GM12878 (cell line): ENCODE data around the gene MED13L. TPM values are rescaled to one million over a fixed set of nuclear protein-coding genes. Genes with fewer than 3 reads are reported as not detected.

Experiments
- ATAC-seq: fragments of 200-7000 bp; cut with Tn5 transposase; 3 replicates; pipeline ENCODE4 v1.9.1; 2020; ENCODE audit warnings: mild to moderate bottlenecking, moderate library complexity
- BruUV-seq: library from RNA; stranded (reverse); fragments of 400-500 nt; replicated peaks from 2 replicates; lab custom pipeline; 2021; lab: Mats Ljungman, UMichigan
- CTCF ChIA-PET: fragments of 300-600 bp; sonication (Branson Sonifier 250); formaldehyde crosslinking; extraction: SDS; loops from one replicate; lab custom pipeline; 2021; ENCODE audit warnings: inconsistent platforms; lab: Yijun Ruan, JAX
- POLR2A ChIA-PET: fragments of 350-600 bp; formaldehyde crosslinking; extraction: SDS; loops from one replicate; lab custom pipeline; 2021; ENCODE audit warnings: inconsistent platforms; lab: Charles Lee
- RAD21 ChIA-PET: fragments of 300-600 bp; sonication (Branson Sonifier 250); formaldehyde crosslinking; loops from one replicate; lab custom pipeline; 2023; ENCODE audit warnings: antibody characterized with exemption; ENCODE audit not compliant: unreplicated experiment; lab: Charles Lee
- SMC1A ChIA-PET: fragments of 300-600 bp; sonication (Branson Sonifier 250); formaldehyde crosslinking; loops from one replicate; lab custom pipeline; 2023; ENCODE audit not compliant: unreplicated experiment, uncharacterized antibody; lab: Charles Lee
- DNase-seq: peaks from one replicate; pipeline ENCODE4 v3.0.0-alpha.2; 2011; ENCODE audit warnings: low read depth, low spot score
- FAIRE-seq: peaks from 3 replicates; lab custom pipeline; 2011; peaks lifted over from hg19 to GRCh38; lab: Jason Lieb, UNC
- H2AFZ ChIP-seq: 2 replicates; pipeline ENCODE4 v1.6.0; 2011; ENCODE audit warnings: low read depth, low read length, control low read depth; ENCODE audit not compliant: control insufficient read depth
- H3K27ac ChIP-seq: 2 replicates; pipeline ENCODE4 v1.5.1; 2011; ENCODE audit warnings: control low read depth; ENCODE audit not compliant: control insufficient read depth, insufficient read depth
- H3K27me3 ChIP-seq, 2 experiments: replicated peaks in 1 of 2; 2 replicates each; pipeline versions ENCODE4 v1.6.0 to v1.6.1; 2011; ENCODE audit warnings: low read length in 1 of 2; ENCODE audit not compliant: control insufficient read depth in 2 of 2, insufficient read depth in 2 of 2
- H3K36me3 ChIP-seq, 2 experiments: 2 replicates each; pipeline ENCODE4 v1.5.1; 2011; ENCODE audit warnings: low read length in 1 of 2; ENCODE audit not compliant: control insufficient read depth in 2 of 2, insufficient read depth in 2 of 2
- H3K4me1 ChIP-seq: 2 replicates; pipeline ENCODE4 v1.6.1; 2011; ENCODE audit warnings: mild to moderate bottlenecking, low read length, moderate library complexity, mixed read lengths; ENCODE audit not compliant: control insufficient read depth, insufficient read depth
- H3K4me2 ChIP-seq: 2 replicates; pipeline ENCODE4 v1.6.0; 2011; ENCODE audit warnings: control low read depth; ENCODE audit not compliant: control insufficient read depth, insufficient read depth
- H3K4me3 ChIP-seq: fragments of 200-600 bp; sonication (generic); 2 replicates; pipeline ENCODE4 v1.5.1; 2016
- H3K79me2 ChIP-seq: 2 replicates; pipeline ENCODE4 v1.6.0; 2011; ENCODE audit warnings: low read length; ENCODE audit not compliant: control insufficient read depth, insufficient read depth
- H3K9ac ChIP-seq: 2 replicates; pipeline ENCODE4 v1.8.0; 2011; ENCODE audit warnings: low read length, control low read depth, mixed read lengths; ENCODE audit not compliant: control insufficient read depth, insufficient read depth
- H3K9me3 ChIP-seq: replicated peaks from 3 replicates; pipeline ENCODE4 v1.5.1; 2011; ENCODE audit warnings: mild to moderate bottlenecking, low read length; ENCODE audit not compliant: control insufficient read depth, insufficient read depth
- H4K20me1 ChIP-seq: 2 replicates; pipeline ENCODE4 v1.6.0; 2011; ENCODE audit not compliant: control insufficient read depth, insufficient read depth
- ASH2L ChIP-seq: fragments of 300-600, 200-600 bp; sonication (generic); IDR thresholded peaks from 2 replicates; pipeline ENCODE4 v1.6.1; 2017; ENCODE audit warnings: low read depth, mild to moderate bottlenecking, borderline replicate concordance
- BACH1 ChIP-seq: fragments of 450-650 bp; IDR thresholded peaks from 2 replicates; pipeline ENCODE4 v1.6.1; 2017; ENCODE audit warnings: mild to moderate bottlenecking, borderline replicate concordance
- BRCA1 ChIP-seq: IDR thresholded peaks from 2 replicates; pipeline ENCODE4 v1.6.1; 2011; ENCODE audit warnings: low read depth, low read length, improper control_type of control experiment
- CBFB ChIP-seq: IDR thresholded peaks from 2 replicates; pipeline ENCODE4 v1.6.1; 2016; ENCODE audit warnings: antibody characterized with exemption, low read depth
- CTCF ChIP-seq, 3 experiments: IDR thresholded peaks in 2 of 3; conservative IDR thresholded peaks in 1 of 3; 2 replicates each; pipeline ENCODE4 v1.5.1; 2011; ENCODE audit warnings: low read depth in 3 of 3, low read length in 3 of 3, mild to moderate bottlenecking in 3 of 3, control low read depth in 2 of 3, moderate library complexity in 2 of 3, inconsistent platforms in 1 of 3, mixed read lengths in 1 of 3; ENCODE audit not compliant: control insufficient read depth in 2 of 3, insufficient read depth in 1 of 3; ENCODE audit errors: extremely low read depth in 1 of 3
- ESRRA ChIP-seq: IDR thresholded peaks from 2 replicates; pipeline ENCODE4 v1.6.1; 2012; ENCODE audit warnings: mild to moderate bottlenecking, low read length, improper control_type of control experiment
- EZH2 ChIP-seq: IDR thresholded peaks from 2 replicates; pipeline ENCODE4 v1.6.1; 2012; ENCODE audit warnings: low read depth, mild to moderate bottlenecking, control low read depth, inconsistent platforms, low read length, borderline replicate concordance; ENCODE audit not compliant: control insufficient read depth
- JUNB ChIP-seq: IDR thresholded peaks from 2 replicates; pipeline ENCODE4 v1.6.1; 2016; ENCODE audit warnings: antibody characterized with exemption, mild to moderate bottlenecking
- LARP7 ChIP-seq: fragments of 450-650 bp; IDR thresholded peaks from 2 replicates; pipeline ENCODE4 v1.6.1; 2017; ENCODE audit warnings: mild to moderate bottlenecking
- MLLT1 ChIP-seq: fragments of 450-650 bp; IDR thresholded peaks from 2 replicates; pipeline ENCODE4 v1.6.1; 2016; ENCODE audit warnings: mild to moderate bottlenecking
- RUNX3 ChIP-seq: IDR thresholded peaks from 2 replicates; pipeline ENCODE4 v1.6.1; 2012; ENCODE audit warnings: low read length, inconsistent platforms
- STAT3 ChIP-seq: IDR thresholded peaks from 2 replicates; pipeline ENCODE4 v1.6.1; 2011; ENCODE audit warnings: low read depth, low read length, improper control_type of control experiment
- TARDBP ChIP-seq: IDR thresholded peaks from 2 replicates; pipeline ENCODE4 v1.6.1; 2016; ENCODE audit warnings: borderline replicate concordance
- ZBTB40 ChIP-seq: fragments of 450-650 bp; IDR thresholded peaks from 2 replicates; pipeline ENCODE4 v1.6.1; 2016; ENCODE audit warnings: mild to moderate bottlenecking, moderate library complexity, borderline replicate concordance
- WGBS: methylation state at CpG from one replicate; pipeline ENCODE4 v1.1.6; 2016; ENCODE audit warnings: low lambda C conversion rate; ENCODE audit not compliant: insufficient replicate concordance, insufficient coverage; ENCODE audit errors: missing lambda C conversion rate; 5-methylcytosine and 5-hydroxymethylcytosine counted together
- in situ Hi-C: fragments of 300-500 bp; cut with MboI; formaldehyde crosslinking; loops from 9 replicates; pipeline ENCODE4 v1.14.3; 2018; ENCODE audit warnings: mixed read lengths
- intact Hi-C: fragments of 100-400 bp; cut with micrococcal nuclease; formaldehyde crosslinking; loops from one replicate; pipeline ENCODE4 v1.14.2; 2022; ENCODE audit not compliant: unreplicated experiment
- polyA plus RNA-seq, 11 experiments: library from polyadenylated mRNA; depleted of rRNA in 4 of 11; unstranded in 6 of 11; stranded (reverse) in 5 of 11; fragments of >200 nt; fragmentation: Nextera tagmentation in 4 of 11; fragmentation: Illumina TruSeq in 1 of 11; extraction: Ambion mirVana in 4 of 11; extraction: Trizol in 1 of 11; gene quantifications; 1 replicate in 1 of 11; 2 replicates in 10 of 11; pipeline versions ENCODE4 v1.2.1 to v1.2.3, GENCODE V29; 2011 to 2016; ENCODE audit warnings: inconsistent platforms in 2 of 11, missing spikeins in 2 of 11, low read depth in 1 of 11
- total RNA-seq, 4 experiments: library from RNA; depleted of rRNA in 3 of 4; stranded (reverse); fragments of >200 nt in 3 of 4; fragmentation: Illumina TruSeq in 1 of 4; extraction: Trizol in 1 of 4; gene quantifications; 2 replicates each; pipeline versions ENCODE4 v1.2.1 to v1.2.3, GENCODE V29; 2013 to 2021

The MED13L gene
- total and polyA plus RNA-seq, 10 of the 15 experiments (the other 5 are each of a cell fraction or from before 2014, with no cell fraction given), result 3.7 to 30.1 (median 9.1) TPM

GRCh38 chr12:115946092-115946491 is 331.4 kb downstream of the MED13L start:
- FAIRE-seq (no peak), DNase-seq (no peak), ATAC-seq (no peak)
- no peaks in the 10 kb centered on the region for H3K4me1 ChIP-seq
- ChIA-PET POLR2A (no interaction called here), CTCF (interaction anchor here (0.6 to 1.1 kb wide), 2 partner anchors 8 to 897 kb away, joined by 3 read pairs; no protein-coding TSS in a partner anchor), RAD21 (no interaction called here), SMC1A (no interaction called here)
- H3K27ac ChIP-seq, result no peak overlapping the region
- no peak overlapping the region for H3K4me2 ChIP-seq
- H4K20me1 ChIP-seq, result no peaks in the 10 kb centered on the region; the same call in 1 of the 2 replicates
- no peaks in the 10 kb centered on the region for H3K36me3 ChIP-seq
- intact Hi-C loops (no loop called here), in situ Hi-C loops (no loop called here)
- no peak overlapping the region for H3K9ac ChIP-seq
- H3K79me2 ChIP-seq, result no peaks in the 10 kb centered on the region
- 60% methylated on average over 6 of the region's 6 CpGs for WGBS
- no peak overlapping the region for H2AFZ ChIP-seq
- H3K9me3 ChIP-seq, result no peaks in the 10 kb centered on the region
- TF ChIP-seq ZBTB40 (no peak), STAT3 (no peak), EZH2 (no peak), ASH2L (no peak), MLLT1 (no peak), BRCA1 (no peak), BACH1 (no peak), LARP7 (no peak), TARDBP (no peak), RUNX3 (no peak), JUNB (no peak), CBFB (no peak), ESRRA (no peak), CTCF (IDR thresholded peaks at IDR 0.05 in 2 of 3, conservative IDR thresholded peaks at IDR 0.05 in 1 of 3; ENCODE audit: control insufficient read depth in 2 of 3, extremely low read depth in 1 of 3, insufficient read depth in 1 of 3, low read depth in 3 of 3, low read length in 3 of 3) (no peak)
- BruUV-seq, result no TSS peak
- no peak overlapping the region for H3K4me3 ChIP-seq
- no peaks in the 10 kb centered on the region for H3K27me3 ChIP-seq
